Stomach (tissue), 4 donors: ENCODE measurements around the gene PDE4B.

Experiments
- CTCF ChIP-seq, 7 experiments: fragments of 450-650 bp in 4 of 7; fragments of 200-600 bp in 3 of 7; sonication (generic) in 3 of 7; IDR thresholded peaks; one replicate each; pipeline ENCODE4 v1.5.1; 2016 to 2019; ENCODE audit warnings: antibody characterized with exemption in 7 of 7, control low read depth in 2 of 7, mild to moderate bottlenecking in 1 of 7
- EP300 ChIP-seq: sonication (generic); formaldehyde crosslinking; IDR thresholded peaks from one replicate; pipeline ENCODE4 v1.6.1; 2017; ENCODE audit warnings: antibody characterized with exemption
- POLR2A ChIP-seq, 4 donors: fragments of 450-650 bp; IDR thresholded peaks; one replicate each; pipeline ENCODE4 v1.6.1; 2016; ENCODE audit warnings: antibody characterized with exemption in 4 of 4, control low read depth in 2 of 4, mild to moderate bottlenecking in 1 of 4, moderate library complexity in 1 of 4
- POLR2AphosphoS5 ChIP-seq, 3 donors: sonication (generic); formaldehyde crosslinking; IDR thresholded peaks; one replicate each; pipeline ENCODE4 v1.6.1; 2016; ENCODE audit warnings: antibody characterized with exemption in 3 of 3

- TF ChIP-seq POLR2A (IDR thresholded peaks at IDR 0.05) (no peak), POLR2AphosphoS5 (IDR thresholded peaks at IDR 0.05) (no peak), EP300 (no peak), CTCF (IDR thresholded peaks at IDR 0.05) (no peak)
Measured at GRCh38 chr1:66231217-66231616, 438.5 kb downstream of the PDE4B start.
